ENCODE data around the gene DAB2IP.

GRCh38 chr9:121764371-121764730 lies 112.9 kb downstream of the DAB2IP start:
- TF ChIP-seq CTCF (conservative IDR thresholded peaks at IDR 0.05 in 1 of 2, IDR thresholded peaks at IDR 0.05 in 1 of 2; ENCODE audit: low read depth in 1 of 2, low read length in 2 of 2) (no peak), EZH2 (IDR thresholded peaks at IDR 0.05; ENCODE audit: low read length, missing control alignments) (no peak)
